Measurements from ENCODE around the gene GREB1L. TPM values are rescaled to one million over a fixed set of nuclear protein-coding genes. Genes with fewer than 3 reads are reported as not detected.

GREB1L gene
- total RNA-seq, 3 donors from 2014 or later: 0.26 to 1.0 (median 0.29) TPM

- Histone ChIP-seq H3K4me1 (ENCODE audit: low read depth) (no peaks in the 10 kb centered on the region), H3K9me3 (no peaks in the 10 kb centered on the region), H3K36me3 (ENCODE audit: low read depth) (no peaks in the 10 kb centered on the region), H3K4me3 (no peak overlapping the region)
- DNase-seq (no peak), ATAC-seq (no peak)
- no peak for TF ChIP-seq CTCF (IDR thresholded peaks at IDR 0.05)
- intact Hi-C loops (cut with DNase I, micrococcal nuclease): no loop called here
Observed at GRCh38 chr18:21456428-21457178, 214.6 kb downstream of the GREB1L start.

GRCh38 chr18:21457179-21457535 lies 215.1 kb downstream of the GREB1L start:
- no peaks in the 10 kb centered on the region for H3K36me3 ChIP-seq (ENCODE audit: low read depth)
- H3K4me3 ChIP-seq: no peak overlapping the region
- H3K4me1 ChIP-seq (ENCODE audit: low read depth): no peaks in the 10 kb centered on the region
- ATAC-seq: no peak
- H3K9me3 ChIP-seq: no peaks in the 10 kb centered on the region
- no peak for TF ChIP-seq CTCF (IDR thresholded peaks at IDR 0.05)
- intact Hi-C loops (cut with DNase I, micrococcal nuclease): no loop called here
- DNase-seq: no peak

- H3K4me3 ChIP-seq: no peak overlapping the region
- H3K36me3 ChIP-seq (ENCODE audit: low read depth): no peaks in the 10 kb centered on the region
- intact Hi-C loops (cut with DNase I, micrococcal nuclease): no loop called here
- H3K9me3 ChIP-seq: no peaks in the 10 kb centered on the region
- TF ChIP-seq CTCF (IDR thresholded peaks at IDR 0.05): no peak
- no peak for ATAC-seq
- DNase-seq: no peak
- H3K4me1 ChIP-seq (ENCODE audit: low read depth): no peaks in the 10 kb centered on the region
Observed at GRCh38 chr18:21458310-21458709, 216.3 kb downstream of the GREB1L start.

GRCh38 chr18:21458788-21459187 lies 216.8 kb downstream of the GREB1L start:
- Histone ChIP-seq H3K4me3 (no peak overlapping the region), H3K36me3 (ENCODE audit: low read depth) (no peaks in the 10 kb centered on the region), H3K9me3 (no peaks in the 10 kb centered on the region), H3K4me1 (ENCODE audit: low read depth) (no peaks in the 10 kb centered on the region)
- DNase-seq (no peak), ATAC-seq (no peak)
- intact Hi-C loops (cut with DNase I, micrococcal nuclease): no loop called here
- TF ChIP-seq CTCF (IDR thresholded peaks at IDR 0.05): no peak

GRCh38 chr18:21459706-21460286 lies 217.8 kb downstream of the GREB1L start:
- intact Hi-C loops (cut with DNase I, micrococcal nuclease): no loop called here
- DNase-seq (no peak), ATAC-seq (no peak)
- Histone ChIP-seq H3K9me3 (no peaks in the 10 kb centered on the region), H3K36me3 (ENCODE audit: low read depth) (no peaks in the 10 kb centered on the region), H3K4me1 (ENCODE audit: low read depth) (no peaks in the 10 kb centered on the region), H3K4me3 (no peak overlapping the region)
- TF ChIP-seq CTCF (IDR thresholded peaks at IDR 0.05): no peak

Data from mucosa of descending colon (tissue), 3 donors.